HCT116 (cell line): ENCODE measurements around the gene NPW. TPM values are rescaled to one million over a fixed set of nuclear protein-coding genes. Genes with fewer than 3 reads are reported as not detected.
A peak's percentile ranks its signal among the peaks of the same experiment; 100 is the strongest.

ENCODE experiments used
- ATAC-seq: fragments of 200-7000 bp; cut with Tn5 transposase; 2 replicates; pipeline ENCODE4 v1.9.1; 2020; ENCODE audit warnings: mild to moderate bottlenecking, moderate library complexity
- BruUV-seq: library from RNA; stranded (reverse); fragments of 400-500 nt; replicated peaks from 2 replicates; lab custom pipeline; 2021; lab: Mats Ljungman, UMichigan
- CTCF ChIA-PET: fragments of 300-600 bp; sonication (Branson Sonifier 250); formaldehyde crosslinking; loops from one replicate; lab custom pipeline; 2021; ENCODE audit warnings: antibody characterized with exemption; lab: Charles Lee
- POLR2A ChIA-PET: fragments of 300-600, 350-600 bp; sonication (Branson Sonifier 250); formaldehyde crosslinking; loops from one replicate; lab custom pipeline; 2021; ENCODE audit warnings: antibody characterized with exemption; lab: Charles Lee
- RAD21 ChIA-PET, 2 experiments: fragments of 300-600 bp; sonication (Branson Sonifier 250); formaldehyde crosslinking; loops; one replicate each; lab custom pipeline; 2023; ENCODE audit warnings: low total read pairs in 2 of 2; ENCODE audit not compliant: uncharacterized antibody in 2 of 2, unreplicated experiment in 2 of 2, low non-redundant PET in 1 of 2; lab: Charles Lee
- DNase-seq: peaks from one replicate; pipeline ENCODE4 v3.0.0-alpha.2; 2010; ENCODE audit warnings: low read depth, low spot score
- H2AFZ ChIP-seq: fragments of 200-600 bp; shearing (Covaris generic), sonication (generic); 2 replicates; pipeline ENCODE4 v1.6.1; 2017; ENCODE audit warnings: low read depth, mixed run types, mixed read lengths, antibody characterized with exemption, low read length; ENCODE audit not compliant: poor library complexity, severe bottlenecking
- H3K27ac ChIP-seq: 2 replicates; pipeline ENCODE4 v1.5.1; 2012; ENCODE audit warnings: low read depth, low read length
- H3K27me3 ChIP-seq: fragments of 200-600 bp; sonication (generic); 2 replicates; pipeline ENCODE4 v1.6.1; 2016; ENCODE audit warnings: mixed run types, low read length, mixed read lengths; ENCODE audit not compliant: insufficient read depth
- H3K36me3 ChIP-seq, 2 experiments: fragments of 200-500 bp in 1 of 2; fragments of 200-600 bp in 1 of 2; sonication (Bioruptor generic) in 1 of 2; sonication (generic) in 1 of 2; 2 replicates each; pipeline versions ENCODE4 v1.5.1 to v1.6.1; 2014 to 2016; ENCODE audit warnings: low read length in 2 of 2, inconsistent platforms in 1 of 2, mixed read lengths in 1 of 2, mixed run types in 1 of 2; ENCODE audit not compliant: insufficient read depth in 2 of 2, control insufficient read depth in 1 of 2
- H3K4me1 ChIP-seq, 2 experiments: fragments of 200-600 bp in 1 of 2; sonication (generic) in 1 of 2; 2 replicates each; pipeline versions ENCODE4 v1.5.1 to v1.6.1; 2012 to 2017; ENCODE audit warnings: low read length in 2 of 2, inconsistent platforms in 1 of 2, mild to moderate bottlenecking in 1 of 2, mixed read lengths in 1 of 2, mixed run types in 1 of 2, moderate library complexity in 1 of 2; ENCODE audit not compliant: insufficient read depth in 2 of 2, control insufficient read depth in 1 of 2
- H3K4me2 ChIP-seq: fragments of 200-600 bp; sonication (generic); 2 replicates; pipeline ENCODE4 v1.6.1; 2017; ENCODE audit warnings: mixed run types, low read length, mixed read lengths
- H3K4me3 ChIP-seq, 2 experiments: fragments of 200-600 bp in 1 of 2; sonication (generic) in 1 of 2; replicated peaks in 1 of 2; 2 replicates each; pipeline ENCODE4 v1.5.1; 2011 to 2016; ENCODE audit warnings: low read length in 2 of 2, control low read depth in 1 of 2, low read depth in 1 of 2, mild to moderate bottlenecking in 1 of 2, mixed read lengths in 1 of 2, mixed run types in 1 of 2
- H3K79me2 ChIP-seq: fragments of 200-600 bp; sonication (generic); 2 replicates; pipeline ENCODE4 v1.6.1; 2017; ENCODE audit warnings: mild to moderate bottlenecking, mixed run types, low read length, moderate library complexity, mixed read lengths; ENCODE audit not compliant: insufficient read depth
- H3K9ac ChIP-seq: fragments of 200-600 bp; sonication (generic); 2 replicates; pipeline ENCODE4 v1.6.1; 2016; ENCODE audit warnings: low read length, mixed read lengths
- H3K9me2 ChIP-seq: fragments of 200-600 bp; sonication (generic), shearing (Covaris generic); 2 replicates; pipeline ENCODE4 v1.6.1; 2017; ENCODE audit warnings: mixed run types, mild to moderate bottlenecking, moderate library complexity; ENCODE audit not compliant: insufficient read depth
- H3K9me3 ChIP-seq, 2 experiments: fragments of 200-500 bp in 1 of 2; fragments of 200-600 bp in 1 of 2; sonication (Bioruptor generic) in 1 of 2; sonication (generic) in 1 of 2; 2 replicates each; pipeline ENCODE4 v1.6.1; 2014 to 2017; ENCODE audit warnings: low read length in 2 of 2, mixed read lengths in 2 of 2, inconsistent platforms in 1 of 2, low read depth in 1 of 2, mild to moderate bottlenecking in 1 of 2, mixed run types in 1 of 2, moderate library complexity in 1 of 2; ENCODE audit not compliant: control insufficient read depth in 1 of 2, insufficient read depth in 1 of 2
- H4K20me1 ChIP-seq: fragments of 200-600 bp; sonication (generic), shearing (Covaris generic); 2 replicates; pipeline ENCODE4 v1.6.1; 2017; ENCODE audit warnings: mixed run types, mild to moderate bottlenecking, moderate library complexity; ENCODE audit not compliant: insufficient read depth
- ELF1 ChIP-seq: IDR thresholded peaks from 2 replicates; pipeline ENCODE4 v1.6.1; 2012; ENCODE audit warnings: low read depth, borderline replicate concordance
- EZH2 ChIP-seq: fragments of 200-600 bp; sonication (generic); IDR thresholded peaks from 2 replicates; pipeline ENCODE4 v1.6.1; 2017; ENCODE audit warnings: antibody characterized with exemption, mixed run types
- EZH2phosphoT487 ChIP-seq: fragments of 200-600 bp; IDR thresholded peaks from 2 replicates; pipeline ENCODE4 v1.6.1; 2018; ENCODE audit warnings: antibody characterized with exemption, borderline replicate concordance
- JUND ChIP-seq: IDR thresholded peaks from 2 replicates; pipeline ENCODE4 v1.6.1; 2012
- MAX ChIP-seq: IDR thresholded peaks from 2 replicates; pipeline ENCODE4 v1.6.1; 2012
- POLR2A ChIP-seq: IDR thresholded peaks from 2 replicates; pipeline ENCODE4 v1.7.0; 2011; ENCODE audit warnings: borderline replicate concordance; ENCODE audit not compliant: insufficient read depth, insufficient read length; ENCODE audit errors: extremely low read depth
- POLR2AphosphoS5 ChIP-seq: IDR thresholded peaks from 2 replicates; pipeline ENCODE4 v1.6.1; 2011; ENCODE audit warnings: mild to moderate bottlenecking, low read depth, low read length, moderate library complexity
- RAD21 ChIP-seq: IDR thresholded peaks from 2 replicates; pipeline ENCODE4 v1.6.1; 2012; ENCODE audit warnings: low read depth, mild to moderate bottlenecking
- SP1 ChIP-seq: IDR thresholded peaks from 2 replicates; pipeline ENCODE4 v1.6.1; 2012; ENCODE audit warnings: low read depth
- SRF ChIP-seq: IDR thresholded peaks from 2 replicates; pipeline ENCODE4 v1.6.1; 2012; ENCODE audit warnings: low read depth
- TCF7L2 ChIP-seq: IDR thresholded peaks from 2 replicates; pipeline ENCODE4 v1.7.0; 2011; ENCODE audit warnings: borderline replicate concordance, inconsistent platforms; ENCODE audit not compliant: insufficient read depth, insufficient read length; ENCODE audit errors: extremely low read depth
- YY1 ChIP-seq: IDR thresholded peaks from 2 replicates; pipeline ENCODE4 v1.6.1; 2011; ENCODE audit warnings: low read length, low read depth, moderate library complexity, mild to moderate bottlenecking; ENCODE audit not compliant: insufficient replicate concordance; ENCODE audit errors: extremely low read depth
- ZFX ChIP-seq: fragments of 450-650 bp; IDR thresholded peaks from 2 replicates; pipeline ENCODE4 v1.6.1; 2017
- intact Hi-C: fragments of 100-400 bp; cut with micrococcal nuclease; formaldehyde crosslinking; loops from 2 replicates; pipeline ENCODE4 v1.10.0; 2022
- total RNA-seq: library from RNA; stranded (reverse); gene quantifications from one replicate; pipeline ENCODE4 v1.2.1, GENCODE V29; 2021; ENCODE audit not compliant: unreplicated experiment
- TF ChIP-seq, protein P1 (sequence below): IDR thresholded peaks from 2 replicates; pipeline ENCODE4 v1.6.1; 2011; ENCODE audit warnings: mild to moderate bottlenecking, low read length, moderate library complexity; ENCODE audit not compliant: insufficient replicate concordance; ENCODE audit errors: extremely low read depth

The NPW gene
- total RNA-seq, 1 experiment from 2014 or later = 226 TPM

DNA sequence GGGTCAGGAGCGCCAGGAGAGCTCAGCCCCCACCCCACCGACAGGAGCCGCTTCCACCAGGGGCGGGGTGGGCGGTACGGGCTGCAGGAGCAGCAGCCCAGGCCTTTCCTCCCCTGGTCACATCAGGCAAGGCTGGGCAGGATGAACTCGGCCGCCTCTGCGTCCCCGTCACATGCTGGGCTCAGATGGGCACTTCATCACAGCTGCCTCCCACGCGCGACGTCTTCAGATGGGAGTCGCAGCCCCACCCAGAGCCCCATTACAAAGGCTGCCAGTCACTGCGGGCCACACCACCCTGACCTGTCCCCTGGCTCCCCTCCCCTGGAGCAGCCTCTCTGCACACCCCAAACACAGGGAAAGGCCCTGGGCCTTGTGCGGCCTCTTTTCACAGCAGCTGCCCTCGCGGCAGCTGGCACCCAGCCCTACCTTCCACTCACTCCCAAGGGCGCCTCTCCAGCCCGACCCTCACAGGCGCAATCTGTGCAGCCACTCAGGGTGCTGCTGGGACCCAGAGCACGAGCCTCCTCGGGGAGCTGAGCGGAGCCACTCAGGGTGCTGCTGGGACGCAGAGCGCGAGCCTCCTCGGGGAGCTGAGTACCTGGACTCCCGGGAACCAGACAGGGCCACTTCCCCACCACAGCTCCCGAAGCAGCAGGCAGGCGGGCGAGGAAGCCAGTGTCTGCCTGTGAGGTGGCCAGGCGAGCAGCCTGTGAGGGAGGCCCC is 14.6 kb upstream of the NPW start:
- H2AFZ ChIP-seq = no peak overlapping the region
- RAD21 ChIA-PET = no interaction called here
- H3K9ac ChIP-seq = peak overlapping the region; percentile 23
- peaks cover 9% of the 10 kb centered on the region; the same call in 1 of the 2 replicates for H4K20me1 ChIP-seq
- peaks cover 83% of the 10 kb centered on the region for H3K79me2 ChIP-seq
- peaks cover 23 to 51% of the 10 kb centered on the region in 2 experiments for H3K4me1 ChIP-seq
- BruUV-seq = no TSS peak
- CTCF ChIA-PET = interaction anchor here (1.1 to 1.5 kb wide), 4 partner anchors 14 to 247 kb away, joined by 3 to 20 read pairs (median 6); partner anchors contain the start of genes ECI1, NPW and TBL3
- TF ChIP-seq TCF7L2 (no peak), EZH2 (no peak), JUND (no peak), MAX (no peak), RAD21 (no peak)
- TF ChIP-seq, all 23 proteins: peak for 0
- intact Hi-C loops = loop anchor here (5.0 kb wide), 1 partner anchor 137 kb away; no protein-coding TSS in a partner anchor
- ATAC-seq (no peak), DNase-seq (no peak)
- H3K27me3 ChIP-seq = no peaks in the 10 kb centered on the region
- H3K4me2 ChIP-seq = peak overlapping the region; percentile 41
- H3K4me3 ChIP-seq = no peak overlapping the region
- POLR2A ChIA-PET = interaction anchor here (1.2 to 2.6 kb wide), 3 partner anchors 40 to 150 kb away, joined by 6 to 10 read pairs (median 9); partner anchors contain the start of genes RPS2 and TRAF7
- H3K9me2 ChIP-seq = no peaks in the 10 kb centered on the region
- H3K9me3 ChIP-seq = no peaks in the 10 kb centered on the region
- peaks cover 18 to 34% of the 10 kb centered on the region in 2 experiments; a peak in 3 of 4 replicates for H3K36me3 ChIP-seq
- H3K27ac ChIP-seq = peak overlapping the region; percentile 62; the same call in 1 of the 2 replicates

DNA sequence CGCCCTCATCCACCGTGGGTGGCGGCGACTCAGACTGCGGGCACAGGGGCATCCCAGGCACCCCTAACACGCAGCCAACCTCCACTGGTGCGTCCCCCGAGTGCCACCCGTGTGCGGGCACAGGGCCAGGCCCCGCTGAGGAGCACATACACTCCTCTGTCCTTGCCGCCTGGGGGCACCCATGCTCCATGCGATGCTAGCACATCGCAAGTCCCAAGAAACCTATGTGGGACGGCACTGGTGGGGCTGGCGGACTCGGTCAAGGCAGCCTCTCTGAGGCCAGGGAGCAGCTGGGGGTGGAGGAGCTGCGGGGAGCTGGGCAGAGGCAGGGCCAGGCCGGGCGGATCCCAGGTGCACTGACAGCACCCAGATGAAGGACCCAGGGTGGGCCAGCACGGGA is 13.9 kb upstream of the NPW start:
- intact Hi-C loops = no loop called here
- no peak for TF ChIP-seq YY1
- TF ChIP-seq POLR2A = no peak
- TF ChIP-seq POLR2AphosphoS5 = no peak
- TF ChIP-seq EZH2phosphoT487 = no peak
- TF ChIP-seq SRF = no peak
- TF ChIP-seq, protein P1, sequence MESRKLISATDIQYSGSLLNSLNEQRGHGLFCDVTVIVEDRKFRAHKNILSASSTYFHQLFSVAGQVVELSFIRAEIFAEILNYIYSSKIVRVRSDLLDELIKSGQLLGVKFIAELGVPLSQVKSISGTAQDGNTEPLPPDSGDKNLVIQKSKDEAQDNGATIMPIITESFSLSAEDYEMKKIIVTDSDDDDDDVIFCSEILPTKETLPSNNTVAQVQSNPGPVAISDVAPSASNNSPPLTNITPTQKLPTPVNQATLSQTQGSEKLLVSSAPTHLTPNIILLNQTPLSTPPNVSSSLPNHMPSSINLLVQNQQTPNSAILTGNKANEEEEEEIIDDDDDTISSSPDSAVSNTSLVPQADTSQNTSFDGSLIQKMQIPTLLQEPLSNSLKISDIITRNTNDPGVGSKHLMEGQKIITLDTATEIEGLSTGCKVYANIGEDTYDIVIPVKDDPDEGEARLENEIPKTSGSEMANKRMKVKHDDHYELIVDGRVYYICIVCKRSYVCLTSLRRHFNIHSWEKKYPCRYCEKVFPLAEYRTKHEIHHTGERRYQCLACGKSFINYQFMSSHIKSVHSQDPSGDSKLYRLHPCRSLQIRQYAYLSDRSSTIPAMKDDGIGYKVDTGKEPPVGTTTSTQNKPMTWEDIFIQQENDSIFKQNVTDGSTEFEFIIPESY = no peak
- TF ChIP-seq EZH2 = no peak
- no peak for TF ChIP-seq ELF1
- TF ChIP-seq SP1 = no peak
- TF ChIP-seq ZFX = no peak
- no peak for TF ChIP-seq TCF7L2
- no peak for TF ChIP-seq RAD21
- TF ChIP-seq, all 23 proteins: peak for 0
- peak overlapping the region; percentile 20; the same call in 1 of the 2 replicates for H3K9ac ChIP-seq
- peak overlapping the region; percentile 62; the same call in 1 of the 2 replicates for H3K27ac ChIP-seq
- ChIA-PET RAD21 (no interaction called here), POLR2A (no interaction called here), CTCF (interaction anchor here (0.5 kb wide), 1 partner anchor 135 kb away, joined by 4 read pairs; no protein-coding TSS in a partner anchor)
- BruUV-seq = no TSS peak
- no peak overlapping the region for H2AFZ ChIP-seq
- no peaks in the 10 kb centered on the region for H3K27me3 ChIP-seq
- ATAC-seq = no peak
- H3K9me3 ChIP-seq = no peaks in the 10 kb centered on the region
- H3K79me2 ChIP-seq = peaks cover 89% of the 10 kb centered on the region
- peaks cover 9% of the 10 kb centered on the region; the same call in 1 of the 2 replicates for H4K20me1 ChIP-seq
- DNase-seq = no peak
- H3K9me2 ChIP-seq = no peaks in the 10 kb centered on the region
- H3K4me1 ChIP-seq = peaks cover 25 to 58% of the 10 kb centered on the region in 2 experiments
- peaks cover 16 to 34% of the 10 kb centered on the region in 2 experiments; a peak in 3 of 4 replicates for H3K36me3 ChIP-seq
- no peak overlapping the region for H3K4me2 ChIP-seq
- H3K4me3 ChIP-seq = no peak overlapping the region
